Measurements from ENCODE around the gene TRIM64.
"Not testable (repeated sequence)": the region's sequence is repeated elsewhere in the genome, so short reads cannot be mapped to it uniquely, and the experiment has no call there.

The TRIM64 gene, protein sequence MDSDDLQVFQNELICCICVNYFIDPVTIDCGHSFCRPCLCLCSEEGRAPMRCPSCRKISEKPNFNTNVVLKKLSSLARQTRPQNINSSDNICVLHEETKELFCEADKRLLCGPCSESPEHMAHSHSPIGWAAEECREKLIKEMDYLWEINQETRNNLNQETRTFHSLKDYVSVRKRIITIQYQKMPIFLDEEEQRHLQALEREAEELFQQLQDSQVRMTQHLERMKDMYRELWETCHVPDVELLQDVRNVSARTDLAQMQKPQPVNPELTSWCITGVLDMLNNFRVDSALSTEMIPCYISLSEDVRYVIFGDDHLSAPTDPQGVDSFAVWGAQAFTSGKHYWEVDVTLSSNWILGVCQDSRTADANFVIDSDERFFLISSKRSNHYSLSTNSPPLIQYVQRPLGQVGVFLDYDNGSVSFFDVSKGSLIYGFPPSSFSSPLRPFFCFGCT

DNA sequence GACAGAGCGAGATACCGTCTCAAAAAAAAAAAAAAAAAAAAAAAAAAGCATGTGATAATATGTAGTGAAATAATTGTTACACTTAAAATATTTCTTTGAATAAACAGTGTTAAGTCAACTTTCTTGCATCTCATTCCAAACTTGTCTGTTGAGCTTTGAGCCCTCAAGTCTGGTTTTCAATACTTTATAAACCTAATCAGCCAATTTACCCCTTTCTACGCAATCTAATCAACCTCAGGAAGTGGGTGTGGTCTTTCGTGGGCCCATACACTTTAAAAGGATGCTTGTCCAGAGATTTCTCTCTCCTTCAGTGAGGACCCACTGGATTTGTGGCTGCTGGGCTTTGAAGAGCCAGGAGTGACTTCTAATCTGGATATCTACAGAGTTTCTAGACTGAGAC is at the start of gene TRIM64:
Gene TRIM64 (plus strand): TSS at position 301 of the 400 bp plus-strand sequence. CDS start 2,467 bp downstream, outside the sequence.
- DNase-seq: not testable (repeated sequence)

DNA sequence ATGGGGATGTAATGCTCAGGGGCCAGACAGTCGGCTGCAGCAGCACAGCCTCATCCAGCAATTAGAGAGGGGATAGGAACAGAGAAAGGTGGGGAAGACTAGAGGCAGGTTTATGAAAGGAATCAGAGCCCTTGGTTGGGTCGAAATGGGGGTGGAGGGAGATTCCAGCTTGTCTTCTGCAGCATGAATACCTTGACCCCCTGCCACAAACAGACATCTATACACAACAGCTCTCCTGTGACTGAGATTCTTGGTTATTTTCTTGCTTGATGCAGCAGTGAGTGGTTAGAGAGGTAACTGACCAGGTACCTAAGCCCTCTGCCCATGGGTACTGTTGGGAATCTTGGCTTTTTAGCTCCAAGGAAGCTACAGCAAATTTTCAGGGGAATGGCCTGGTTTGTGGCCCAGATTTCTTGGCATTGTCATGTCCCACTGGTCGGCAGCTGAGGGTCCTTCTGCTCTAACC is 43.6 kb upstream of the TRIM64 start, which contains the start of gene TRIM49D1:
Gene TRIM49D1 (minus strand): TSS at position 51 of the 466 bp plus-strand sequence. CDS start 4,535 bp downstream, outside the sequence.
- no peak for DNase-seq

DNA sequence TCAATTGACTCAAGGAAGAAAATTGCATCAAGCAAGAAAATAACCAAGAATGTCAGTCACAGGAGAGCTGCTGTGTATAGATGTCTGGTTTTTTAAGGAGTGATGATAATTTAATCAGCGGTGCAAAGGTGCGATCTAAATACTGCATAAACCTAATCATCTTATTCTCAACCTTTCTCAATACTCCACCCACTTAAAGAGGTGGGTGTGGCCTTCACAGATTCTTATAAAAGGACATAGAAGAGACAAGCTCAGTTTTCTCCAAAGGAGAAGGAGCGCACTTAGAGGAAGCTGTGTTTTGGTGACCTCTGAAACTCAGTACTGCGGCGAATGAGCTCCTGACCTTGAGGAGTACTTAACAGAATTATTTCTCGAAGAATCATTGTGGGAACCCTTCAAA is 42.1 kb upstream of the TRIM64 start, which contains the start of gene TRIM49D2:
Gene TRIM49D2 (plus strand): TSS at position 301 of the 400 bp plus-strand sequence. CDS start 2,698 bp downstream, outside the sequence.
- not testable (repeated sequence) for DNase-seq

DNA sequence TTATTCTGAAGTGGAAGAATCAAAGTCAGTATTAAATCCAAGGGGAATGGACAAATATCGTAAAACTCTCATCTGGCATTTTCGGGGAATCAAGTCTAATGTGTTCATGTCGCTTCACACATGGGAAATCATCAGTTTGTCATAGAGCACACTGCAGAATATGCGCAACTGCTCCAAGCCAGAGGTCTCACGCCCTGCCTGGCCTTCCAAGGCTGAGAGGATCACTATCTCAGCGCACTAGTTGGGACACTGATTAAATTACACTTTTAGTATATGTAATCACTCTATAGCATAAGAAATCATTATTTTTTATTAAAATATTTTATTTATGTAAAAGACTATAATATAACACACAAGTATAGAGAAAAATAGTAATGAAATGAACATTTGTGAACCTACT is 5.0 kb upstream of the TRIM64 start:
- not testable (repeated sequence) for DNase-seq
